H1 (cell line): ENCODE measurements around the gene NFIC. TPM values are rescaled to one million over a fixed set of nuclear protein-coding genes. Genes with fewer than 3 reads are reported as not detected.

Experiments
- CTCF ChIA-PET: fragments of 300-600 bp; sonication (Branson Sonifier 250); formaldehyde crosslinking; loops from one replicate; lab custom pipeline; 2021; ENCODE audit not compliant: partially characterized antibody; lab: Charles Lee
- POLR2A ChIA-PET: fragments of 300-600 bp; sonication (Branson Sonifier 250); formaldehyde crosslinking; loops from one replicate; lab custom pipeline; 2021; ENCODE audit warnings: inconsistent platforms; ENCODE audit not compliant: partially characterized antibody; lab: Charles Lee
- DNase-seq, 2 experiments: peaks; one replicate each; pipeline versions ENCODE4 v3.0.0 to v3.0.0-alpha.2; 2010 to 2022; ENCODE audit warnings: low spot score in 2 of 2, low read depth in 1 of 2, mixed read lengths in 1 of 2
- FAIRE-seq: peaks from 2 replicates; lab custom pipeline; 2011; peaks lifted over from hg19 to GRCh38; lab: Jason Lieb, UNC
- H2AFZ ChIP-seq: 2 replicates; pipeline ENCODE4 v1.8.1; 2012; ENCODE audit warnings: low read length, inconsistent platforms
- H2AK5ac ChIP-seq: 2 replicates; pipeline ENCODE4 v1.6.1; 2013; ENCODE audit warnings: low read depth, low read length
- H2BK120ac ChIP-seq: replicated peaks from 2 replicates; pipeline ENCODE3; 2013; ENCODE audit warnings: low read depth, low read length, inconsistent platforms
- H2BK12ac ChIP-seq: 2 replicates; pipeline ENCODE4 v1.6.1; 2013; ENCODE audit warnings: low read depth, low read length
- H2BK15ac ChIP-seq: 2 replicates; pipeline ENCODE4 v1.6.1; 2013; ENCODE audit warnings: low read length
- H2BK20ac ChIP-seq: 2 replicates; pipeline ENCODE4 v1.6.1; 2013; ENCODE audit warnings: low read length
- H2BK5ac ChIP-seq: 2 replicates; pipeline ENCODE4 v1.6.1; 2013; ENCODE audit warnings: low read depth, low read length
- H3K14ac ChIP-seq: 2 replicates; pipeline ENCODE4 v1.6.1; 2013; ENCODE audit warnings: inconsistent platforms; ENCODE audit not compliant: insufficient read length
- H3K18ac ChIP-seq: 2 replicates; pipeline ENCODE4 v1.6.1; 2013; ENCODE audit warnings: low read length; ENCODE audit errors: extremely low read depth
- H3K23ac ChIP-seq: 2 replicates; pipeline ENCODE4 v1.6.1; 2013; ENCODE audit warnings: inconsistent platforms; ENCODE audit not compliant: insufficient read length
- H3K23me2 ChIP-seq: 2 replicates; pipeline ENCODE4 v1.6.1; 2013; ENCODE audit warnings: low read depth, low read length
- H3K27ac ChIP-seq: 2 replicates; pipeline ENCODE4 v1.6.1; 2011; ENCODE audit warnings: low read depth, low read length, inconsistent platforms
- H3K27me3 ChIP-seq, 4 experiments: replicated peaks in 1 of 4; 1 replicate in 1 of 4; 2 replicates in 3 of 4; pipeline versions ENCODE4 v1.6.1 to v1.8.1; 2011 to 2013; ENCODE audit warnings: low read length in 3 of 4, mild to moderate bottlenecking in 3 of 4, inconsistent platforms in 2 of 4, mixed read lengths in 2 of 4, moderate library complexity in 1 of 4; ENCODE audit not compliant: control insufficient read depth in 3 of 4, insufficient read depth in 3 of 4; ENCODE audit errors: extremely low read depth in 1 of 4
- H3K36me3 ChIP-seq, 4 experiments: 2 replicates each; pipeline versions ENCODE4 v1.6.1 to v1.8.1; 2011 to 2013; ENCODE audit warnings: mild to moderate bottlenecking in 4 of 4, low read length in 3 of 4, moderate library complexity in 2 of 4, control low read depth in 1 of 4, inconsistent platforms in 1 of 4; ENCODE audit not compliant: insufficient read depth in 4 of 4, control insufficient read depth in 2 of 4
- H3K4ac ChIP-seq: replicated peaks from 2 replicates; pipeline ENCODE3; 2013; ENCODE audit warnings: low read length, low read depth, mixed read lengths, inconsistent platforms; ENCODE audit not compliant: insufficient read length
- H3K4me1 ChIP-seq, 4 experiments: replicated peaks in 1 of 4; 1 replicate in 1 of 4; 2 replicates in 3 of 4; pipeline versions ENCODE4 v1.6.1 to v1.8.1; 2011 to 2013; ENCODE audit warnings: low read length in 3 of 4, inconsistent platforms in 2 of 4, mixed read lengths in 1 of 4; ENCODE audit not compliant: insufficient read depth in 4 of 4, control insufficient read depth in 3 of 4
- H3K4me2 ChIP-seq, 2 experiments: 2 replicates each; pipeline versions ENCODE4 v1.6.1 to v1.8.1; 2011 to 2013; ENCODE audit warnings: low read depth in 2 of 2, low read length in 2 of 2, control low read depth in 1 of 2, inconsistent platforms in 1 of 2, mild to moderate bottlenecking in 1 of 2; ENCODE audit not compliant: insufficient read depth in 1 of 2
- H3K4me3 ChIP-seq, 4 experiments: fragments of 200-600, 300-600 bp in 1 of 4; sonication (generic), shearing (Covaris generic), sonication (Bioruptor Twin) in 1 of 4; 2 replicates each; pipeline versions ENCODE4 v1.5.1 to v1.8.1; 2011 to 2016; ENCODE audit warnings: low read length in 4 of 4, low read depth in 3 of 4, control low read depth in 2 of 4, inconsistent platforms in 2 of 4, mild to moderate bottlenecking in 2 of 4, mixed read lengths in 1 of 4, moderate library complexity in 1 of 4; ENCODE audit not compliant: insufficient read depth in 2 of 4; ENCODE audit errors: extremely low read depth in 1 of 4
- H3K56ac ChIP-seq: replicated peaks from 2 replicates; pipeline ENCODE3; 2013; ENCODE audit warnings: low read depth, mild to moderate bottlenecking, mixed read lengths, low read length, inconsistent platforms; ENCODE audit not compliant: insufficient read length
- H3K79me1 ChIP-seq: 2 replicates; pipeline ENCODE4 v1.6.1; 2013; ENCODE audit warnings: low read depth, low read length, control low read depth
- H3K79me2 ChIP-seq, 2 experiments: 2 replicates each; pipeline versions ENCODE4 v1.6.1 to v1.8.1; 2012 to 2013; ENCODE audit warnings: low read length in 2 of 2, mild to moderate bottlenecking in 2 of 2, inconsistent platforms in 1 of 2; ENCODE audit not compliant: insufficient read depth in 2 of 2, control insufficient read depth in 1 of 2
- H3K9ac ChIP-seq, 4 experiments: replicated peaks in 1 of 4; 1 replicate in 1 of 4; 2 replicates in 3 of 4; pipeline versions ENCODE4 v1.6.1 to v1.8.1; 2011 to 2013; ENCODE audit warnings: low read depth in 3 of 4, low read length in 3 of 4, control low read depth in 2 of 4, mild to moderate bottlenecking in 2 of 4, moderate library complexity in 2 of 4, inconsistent platforms in 1 of 4; ENCODE audit errors: extremely low read depth in 1 of 4
- H3K9me3 ChIP-seq, 2 experiments: 2 replicates each; pipeline versions ENCODE4 v1.6.1 to v1.8.1; 2012 to 2013; ENCODE audit warnings: mild to moderate bottlenecking in 2 of 2, moderate library complexity in 2 of 2, control low read depth in 1 of 2, inconsistent platforms in 1 of 2, low read depth in 1 of 2, low read length in 1 of 2, mixed read lengths in 1 of 2; ENCODE audit not compliant: insufficient read depth in 2 of 2
- H4K20me1 ChIP-seq, 2 experiments: replicated peaks in 1 of 2; 2 replicates each; pipeline versions ENCODE3 to v1.8.1; 2011 to 2013; ENCODE audit warnings: inconsistent platforms in 2 of 2, low read length in 2 of 2, mild to moderate bottlenecking in 1 of 2; ENCODE audit not compliant: insufficient read depth in 2 of 2, control insufficient read depth in 1 of 2
- H4K5ac ChIP-seq: 2 replicates; pipeline ENCODE4 v1.6.1; 2013; ENCODE audit warnings: low read length, low read depth, mixed read lengths, inconsistent platforms; ENCODE audit not compliant: insufficient read length
- H4K8ac ChIP-seq: 2 replicates; pipeline ENCODE4 v1.8.0; 2013; ENCODE audit warnings: mild to moderate bottlenecking, moderate library complexity, low read length, inconsistent platforms; ENCODE audit not compliant: insufficient read depth; ENCODE audit errors: extremely low read depth
- H4K91ac ChIP-seq: replicated peaks from 2 replicates; pipeline ENCODE3; 2013; ENCODE audit warnings: low read length, mixed read lengths, inconsistent platforms; ENCODE audit not compliant: insufficient read length
- CEBPB ChIP-seq: IDR thresholded peaks from 2 replicates; pipeline ENCODE4 v1.6.1; 2012; ENCODE audit warnings: low read depth, low read length
- NANOG ChIP-seq: IDR thresholded peaks from 2 replicates; pipeline ENCODE4 v1.6.1; 2011; ENCODE audit warnings: low read length, low read depth, mild to moderate bottlenecking, inconsistent platforms; ENCODE audit not compliant: insufficient read depth, poor library complexity, severe bottlenecking
- USF2 ChIP-seq: IDR thresholded peaks from 2 replicates; pipeline ENCODE4 v1.6.1; 2011; ENCODE audit warnings: low read length, improper control_type of control experiment
- WGBS, 2 experiments: shearing (Covaris generic) in 1 of 2; methylation state at CpG; one replicate each; pipeline versions ENCODE4 v1.1.6 to v1.1.7; 2013 to 2015; ENCODE audit warnings: low lambda C conversion rate in 2 of 2, mixed read lengths in 2 of 2, inconsistent platforms in 1 of 2, low coverage in 1 of 2, missing lambda C conversion rate in 1 of 2; ENCODE audit not compliant: insufficient replicate concordance in 2 of 2, insufficient coverage in 1 of 2, insufficient read length in 1 of 2; ENCODE audit errors: extremely low coverage in 1 of 2, missing lambda C conversion rate in 1 of 2; 5-methylcytosine and 5-hydroxymethylcytosine counted together
- polyA plus RNA-seq, 7 experiments: library from polyadenylated mRNA; depleted of rRNA in 3 of 7; stranded (reverse) in 5 of 7; unstranded in 2 of 7; fragments of >200 nt in 5 of 7; fragments of 200-250 nt in 2 of 7; gene quantifications; 1 replicate in 5 of 7; 2 replicates in 1 of 7; 4 replicates in 1 of 7; pipeline versions ENCODE4 v1.2.1 to v1.2.3, GENCODE V29; 2011 to 2013; ENCODE audit warnings: missing spikeins in 2 of 7, mixed read lengths in 2 of 7
- total RNA-seq: library from RNA; stranded (reverse); fragmentation: NEBNext Ultra II Directional; extraction: Animal tissue kit (Norgen Biotek cat#: 25700); gene quantifications from 2 replicates; pipeline ENCODE4 v1.2.1, GENCODE V29; 2021

The NFIC gene
- total and polyA plus RNA-seq, 2 of the 8 experiments (the other 6 are each of a cell fraction or from before 2014, with no cell fraction given), result 0.56 to 3.2 TPM

GRCh38 chr19:3433805-3434540 is 67.6 kb downstream of the NFIC start:
- no peak overlapping the region for H2BK15ac ChIP-seq
- no peaks in the 10 kb centered on the region for H3K79me1 ChIP-seq
- H3K9ac ChIP-seq, result peak overlapping the region in 1 of 4 experiments; percentile 96; a peak in 2 of 7 replicates
- H2AFZ ChIP-seq, result no peak overlapping the region
- peak overlapping the region; percentile 100 for H4K8ac ChIP-seq
- peaks cover 4% of the 10 kb centered on the region for H3K23me2 ChIP-seq
- H4K5ac ChIP-seq, result no peak overlapping the region
- peak overlapping the region in 2 of 4 experiments; percentile 88 to 92; a peak in 3 of 8 replicates for H3K4me3 ChIP-seq
- H4K20me1 ChIP-seq, result no peaks in the 10 kb centered on the region
- TF ChIP-seq NANOG (no peak), USF2 (no peak), CEBPB (no peak)
- H2BK5ac ChIP-seq, result no peak overlapping the region
- DNase-seq (no peak), FAIRE-seq (no peak)
- ChIA-PET CTCF (interaction anchor here (0.8 to 6.9 kb wide), 6 partner anchors 25 to 109 kb away, joined by 3 to 77 read pairs (median 4); partner anchors contain the start of gene SMIM44), POLR2A (interaction anchor here (0.9 to 1.5 kb wide), 3 partner anchors 11 to 88 kb away, joined by 3 to 6 read pairs (median 4); no protein-coding TSS in a partner anchor)
- H3K4me2 ChIP-seq, result peak overlapping the region; percentile 85 to 94
- H3K27ac ChIP-seq, result no peak overlapping the region
- no peak overlapping the region for H2BK120ac ChIP-seq
- no peak overlapping the region for H3K14ac ChIP-seq
- no peak overlapping the region for H3K56ac ChIP-seq
- H3K4ac ChIP-seq, result peak overlapping the region; percentile 11
- H3K27me3 ChIP-seq, result peaks cover 0 to 3% (median 1%) of the 10 kb centered on the region in 4 experiments; a peak in 3 of 7 replicates
- no peak overlapping the region for H2AK5ac ChIP-seq
- peak overlapping the region; percentile 43; the same call in 1 of the 2 replicates for H2BK12ac ChIP-seq
- no peak overlapping the region for H3K23ac ChIP-seq
- H3K79me2 ChIP-seq, result no peaks in the 10 kb centered on the region
- peaks cover 0 to 6% (median 4%) of the 10 kb centered on the region in 4 experiments; a peak in 4 of 7 replicates for H3K4me1 ChIP-seq
- 77% methylated on average over 11 of the region's 11 CpGs; no CpG with 5 or more reads in 1 of the 2 experiments for whole genome bisulfite sequencing, 2 experiments
- peak overlapping the region; percentile 93; the same call in 1 of the 2 replicates for H3K18ac ChIP-seq
- no peak overlapping the region for H2BK20ac ChIP-seq
- peak overlapping the region; percentile 50 for H4K91ac ChIP-seq
- no peaks in the 10 kb centered on the region for H3K9me3 ChIP-seq
- H3K36me3 ChIP-seq, result no peaks in the 10 kb centered on the region
